HL-60 (cell line): ENCODE data around the gene PARD3.

ENCODE experiments used
- DNase-seq, 2 experiments: peaks; one replicate each; pipeline ENCODE4 v3.0.0-alpha.2; 2010 to 2020; ENCODE audit warnings: low read depth in 1 of 2, low spot score in 1 of 2
- H3K27ac ChIP-seq: fragments of 250-450 bp; sonication (Bioruptor Pico); replicated peaks from 2 replicates; pipeline ENCODE4 v1.5.1; 2020; ENCODE audit warnings: mild to moderate bottlenecking, moderate library complexity
- H3K27me3 ChIP-seq: fragments of 250-450 bp; sonication (Bioruptor Pico); 2 replicates; pipeline ENCODE4 v1.5.1; 2021; ENCODE audit warnings: mild to moderate bottlenecking, moderate library complexity; ENCODE audit not compliant: insufficient read depth, poor library complexity, severe bottlenecking
- H3K4me3 ChIP-seq: replicated peaks from 2 replicates; pipeline ENCODE4 v1.5.1; 2011; ENCODE audit warnings: mild to moderate bottlenecking, control low read depth, low read length; ENCODE audit not compliant: insufficient read depth
- CTCF ChIP-seq: IDR thresholded peaks from one replicate; pipeline ENCODE4 v1.5.1; 2011; ENCODE audit warnings: low read length, control low read depth, inconsistent platforms; ENCODE audit not compliant: insufficient read depth
- GABPA ChIP-seq: IDR thresholded peaks from 2 replicates; pipeline ENCODE4 v1.6.1; 2012; ENCODE audit warnings: low read depth
- POLR2AphosphoS5 ChIP-seq: IDR thresholded peaks from 2 replicates; pipeline ENCODE4 v1.6.1; 2012; ENCODE audit warnings: low read depth
- REST ChIP-seq: IDR thresholded peaks from 2 replicates; pipeline ENCODE4 v1.6.1; 2012; ENCODE audit warnings: low read depth; ENCODE audit not compliant: insufficient replicate concordance
- SPI1 ChIP-seq: IDR thresholded peaks from 2 replicates; pipeline ENCODE4 v1.6.1; 2012; ENCODE audit warnings: low read depth, mild to moderate bottlenecking, borderline replicate concordance

The PARD3 gene

GRCh38 chr10:34150103-34150502 is 665.0 kb downstream of the PARD3 start:
- H3K27me3 ChIP-seq, result no peaks in the 10 kb centered on the region
- TF ChIP-seq SPI1 (no peak), CTCF (no peak)
- H3K4me3 ChIP-seq, result no peak overlapping the region
- DNase-seq, result no peak
- H3K27ac ChIP-seq, result no peak overlapping the region

- TF ChIP-seq GABPA, result no peak
- no peak for TF ChIP-seq SPI1
- DNase-seq, result no peak
- Histone ChIP-seq H3K27me3 (no peaks in the 10 kb centered on the region), H3K27ac (no peak overlapping the region), H3K4me3 (no peak overlapping the region)
These were observed 666.8 kb downstream of the PARD3 start for GRCh38 chr10:34148305-34148657.

- Histone ChIP-seq H3K4me3 (no peak overlapping the region), H3K27ac (no peak overlapping the region), H3K27me3 (no peaks in the 10 kb centered on the region)
- no peak for DNase-seq
- no peak for TF ChIP-seq POLR2AphosphoS5
- no peak for TF ChIP-seq SPI1
- no peak for TF ChIP-seq REST
- no peak for TF ChIP-seq GABPA
- no peak for TF ChIP-seq CTCF
These were observed 667.3 kb downstream of the PARD3 start for GRCh38 chr10:34147641-34148304.

- Histone ChIP-seq H3K27me3 (no peaks in the 10 kb centered on the region), H3K27ac (no peak overlapping the region), H3K4me3 (no peak overlapping the region)
- TF ChIP-seq REST (no peak), GABPA (no peak), SPI1 (no peak), CTCF (no peak), POLR2AphosphoS5 (no peak)
- DNase-seq, result no peak
These were observed 669.4 kb downstream of the PARD3 start for GRCh38 chr10:34145715-34146114.
